Adrenal gland (tissue), 12 donors: Measurements from ENCODE around the gene DNAJC6. TPM values are rescaled to one million over a fixed set of nuclear protein-coding genes. Genes with fewer than 3 reads are reported as not detected.

Experiments
- DNase-seq, 7 donors: peaks; one replicate each; pipeline ENCODE4 v3.0.0-alpha.2; 2019 to 2020
- H3K27ac ChIP-seq, 5 donors: fragments of 200-600 bp; sonication (generic) in 4 of 5; 1 replicate in 3 of 5; 2 replicates in 2 of 5; pipeline versions ENCODE4 v1.5.1 to v1.8.0; 2016 to 2020; ENCODE audit warnings: mild to moderate bottlenecking in 1 of 5
- H3K27me3 ChIP-seq: fragments of 200-600 bp; 2 replicates; pipeline ENCODE4 v1.8.0; 2021
- H3K36me3 ChIP-seq, 2 donors: fragments of 200-600 bp; replicated peaks in 1 of 2; 1 replicate in 1 of 2; 2 replicates in 1 of 2; pipeline versions ENCODE4 v1.5.1 to v1.8.0; 2018 to 2022
- H3K4me1 ChIP-seq, 2 donors: fragments of 200-600 bp; replicated peaks in 1 of 2; 1 replicate in 1 of 2; 2 replicates in 1 of 2; pipeline versions ENCODE4 v1.5.1 to v1.8.0; 2018 to 2021
- H3K4me3 ChIP-seq, 4 donors: fragments of 200-600 bp; sonication (generic) in 3 of 4; one replicate each; pipeline ENCODE4 v1.5.1; 2016 to 2018
- H3K9me3 ChIP-seq, 3 donors: fragments of 200-600 bp; sonication (generic) in 1 of 3; replicated peaks in 1 of 3; 1 replicate in 2 of 3; 2 replicates in 1 of 3; pipeline versions ENCODE4 v1.5.1 to v1.8.0; 2016 to 2021
- CTCF ChIP-seq, 6 experiments: fragments of 450-650 bp in 4 of 6; fragments of 200-600 bp in 2 of 6; sonication (generic) in 1 of 6; IDR thresholded peaks; 1 replicate in 5 of 6; 2 replicates in 1 of 6; pipeline versions ENCODE4 v1.5.1 to v1.8.0; 2016 to 2021; ENCODE audit warnings: antibody characterized with exemption in 6 of 6, mild to moderate bottlenecking in 2 of 6, moderate library complexity in 1 of 6
- POLR2A ChIP-seq, 2 donors: fragments of 450-650 bp; IDR thresholded peaks; one replicate each; pipeline ENCODE4 v1.6.1; 2017; ENCODE audit warnings: antibody characterized with exemption in 2 of 2, mild to moderate bottlenecking in 2 of 2, moderate library complexity in 1 of 2
- WGBS, 4 donors: extraction: QIAGEN DNeasy Blood & Tissue Kit in 2 of 4; methylation state at CpG; one replicate each; pipeline versions ENCODE4 v1.1.5 to v1.1.7; 2013 to 2017; 5-methylcytosine and 5-hydroxymethylcytosine counted together
- intact Hi-C, 2 donors: fragments of 100-400 bp; cut with DNase I; formaldehyde crosslinking; loops; one replicate each; pipeline versions ENCODE4 v1.14.1 to v1.15.0; 2022 to 2023
- polyA plus RNA-seq, 3 donors: library from polyadenylated mRNA; stranded (reverse); fragments of 200-250 nt in 2 of 3; fragments of 350-450 nt in 1 of 3; fragmentation: Illumina TruSeq in 1 of 3; extraction: RNeasy Lipid Tissue Mini Kit (QIAGEN cat#74804) in 1 of 3; gene quantifications; one replicate each; pipeline ENCODE4 v1.2.3, GENCODE V29; 2013 to 2014
- total RNA-seq, 9 donors: library from RNA; depleted of rRNA in 4 of 9; stranded (reverse); fragments of >200 nt in 4 of 9; fragments of 120-200 nt in 1 of 9; fragmentation: NEBNext Ultra II Directional in 1 of 9; extraction: Animal tissue kit (Norgen Biotek cat#: 25700) in 1 of 9; gene quantifications; one replicate each; pipeline versions ENCODE4 v1.1.0 to v1.2.4, GENCODE V29; 2013 to 2023
- donor health status: healthy with polysubstance abuse.
- donor health status: Bipolar disorder and iron deficiency.
- donor health status: DM: yes; HTN: yes; CAD: no.
- donor health status: DM: no; HTN: no; CAD: no.
- donor health status: DM: no; HTN: no; CAD: no.
- donor health status: DM: yes; HTN: yes; CAD: no.

The DNAJC6 gene
- total and polyA plus RNA-seq, 12 donors = 1.5 to 39.8 (median 13.2) TPM

- Histone ChIP-seq H3K9me3 (no peaks in the 10 kb centered on the region), H3K27ac (peak overlapping the region; percentile 69 to 100 (median 99)), H3K36me3 (peaks cover 0 to 29% of the 10 kb centered on the region in 2 donors), H3K27me3 (no peaks in the 10 kb centered on the region), H3K4me3 (peak overlapping the region in 1 of 4 donors; percentile 19), H3K4me1 (peaks cover 22 to 44% of the 10 kb centered on the region in 2 donors)
- TF ChIP-seq CTCF (IDR thresholded peaks at IDR 0.05) (no peak), POLR2A (IDR thresholded peaks at IDR 0.05) (peak in 1 of 2 donors; percentile 82)
- intact Hi-C loops = loop anchor here in 1 of 2 donors (10.0 kb wide), 1 partner anchor 169 kb away; no protein-coding TSS in a partner anchor
- 35 to 55% (median 42%) methylated on average over 2 of the region's 2 CpGs for WGBS, 4 donors
- DNase-seq = peak in 6 of 7 donors; percentile 31 to 69 (median 60)
These were observed 114.7 kb downstream of the DNAJC6 start for GRCh38 chr1:65423884-65424572.

GRCh38 chr1:65424573-65424889 is 115.2 kb downstream of the DNAJC6 start:
- no peak for DNase-seq
- H3K36me3 ChIP-seq = peaks cover 0 to 29% of the 10 kb centered on the region in 2 donors
- no peaks in the 10 kb centered on the region for H3K9me3 ChIP-seq
- H3K4me1 ChIP-seq = peaks cover 22 to 44% of the 10 kb centered on the region in 2 donors
- no peaks in the 10 kb centered on the region for H3K27me3 ChIP-seq
- intact Hi-C loops = loop anchor here in 1 of 2 donors (10.0 kb wide), 1 partner anchor 170 kb away; no protein-coding TSS in a partner anchor
- WGBS, 4 donors = 58 to 77% (median 76%) methylated on average over 1 of the region's 1 CpG
- no peak for TF ChIP-seq CTCF (IDR thresholded peaks at IDR 0.05)
- TF ChIP-seq POLR2A (IDR thresholded peaks at IDR 0.05) = no peak
- no peak overlapping the region for H3K4me3 ChIP-seq
- peak overlapping the region; percentile 69 to 100 (median 99) for H3K27ac ChIP-seq

GRCh38 chr1:65425006-65425405 is 115.7 kb downstream of the DNAJC6 start:
- Histone ChIP-seq H3K27ac (peak overlapping the region in 3 of 5 donors; percentile 70 to 100 (median 99)), H3K9me3 (no peaks in the 10 kb centered on the region), H3K4me1 (peaks cover 27 to 48% of the 10 kb centered on the region in 2 donors), H3K4me3 (no peak overlapping the region), H3K36me3 (peaks cover 0 to 29% of the 10 kb centered on the region in 2 donors), H3K27me3 (no peaks in the 10 kb centered on the region)
- WGBS, 4 donors = 92 to 100% (median 95%) methylated on average over 2 of the region's 2 CpGs
- intact Hi-C loops = loop anchor here in 1 of 2 donors (10.0 kb wide), 1 partner anchor 170 kb away; no protein-coding TSS in a partner anchor
- DNase-seq = no peak
- TF ChIP-seq CTCF (IDR thresholded peaks at IDR 0.05) = no peak
- no peak for TF ChIP-seq POLR2A (IDR thresholded peaks at IDR 0.05)

- WGBS, 4 donors = 92 to 95% (median 95%) methylated on average over 3 of the region's 3 CpGs
- Histone ChIP-seq H3K27me3 (no peaks in the 10 kb centered on the region), H3K27ac (peak overlapping the region in 2 of 5 donors; percentile 16 to 56), H3K4me1 (peaks cover 34 to 55% of the 10 kb centered on the region in 2 donors), H3K4me3 (no peak overlapping the region), H3K36me3 (peaks cover 0 to 29% of the 10 kb centered on the region in 2 donors), H3K9me3 (no peaks in the 10 kb centered on the region)
- intact Hi-C loops = loop anchor here in 1 of 2 donors (10.0 kb wide), 1 partner anchor 171 kb away; no protein-coding TSS in a partner anchor
- TF ChIP-seq CTCF (IDR thresholded peaks at IDR 0.05) (no peak), POLR2A (IDR thresholded peaks at IDR 0.05) (no peak)
- no peak for DNase-seq
These were observed 116.4 kb downstream of the DNAJC6 start for GRCh38 chr1:65425697-65426096.
